ENCODE data around the gene ZDHHC13. TPM values are rescaled to one million over a fixed set of nuclear protein-coding genes. Genes with fewer than 3 reads are reported as not detected.

ZDHHC13 gene
- total and polyA plus RNA-seq, 10 of the 15 experiments (the other 5 are each of a cell fraction or from before 2014, with no cell fraction given), result 8.5 to 34.2 (median 20.4) TPM

GRCh38 chr11:19116276-19116970, 545 bp upstream of the ZDHHC13 start (continued):
- TF ChIP-seq PRDM15 (CRISPR knock-in tag; IDR thresholded peaks at IDR 0.05), result no peak
- TF ChIP-seq MEF2A (IDR thresholded peaks at IDR 0.05; ENCODE audit: insufficient read depth, low read depth, low read length), result no peak
- TF ChIP-seq RB1 (IDR thresholded peaks at IDR 0.05; ENCODE audit: borderline replicate concordance), result no peak
- no peak for TF ChIP-seq SP1 (IDR thresholded peaks at IDR 0.05; ENCODE audit: low read depth, low read length)
- no peak for TF ChIP-seq POLR2AphosphoS2 (IDR thresholded peaks at IDR 0.05; ENCODE audit: low read depth, low read length)
- TF ChIP-seq MTA2 (IDR thresholded peaks at IDR 0.05; ENCODE audit: low read depth), result peak; percentile 43; the same call in 1 of the 2 replicates
- no peak for TF ChIP-seq IKZF2 (IDR thresholded peaks at IDR 0.05)
- TF ChIP-seq CUX1 (IDR thresholded peaks at IDR 0.05; ENCODE audit: insufficient replicate concordance, low read depth, low read length), result no peak
- TF ChIP-seq HSF1 (IDR thresholded peaks at IDR 0.05; ENCODE audit: low read depth, low read length), result no peak
- no peak for TF ChIP-seq TCF3 (IDR thresholded peaks at IDR 0.05; ENCODE audit: borderline replicate concordance, insufficient read depth, low read depth, low read length)
- TF ChIP-seq, protein P1, sequence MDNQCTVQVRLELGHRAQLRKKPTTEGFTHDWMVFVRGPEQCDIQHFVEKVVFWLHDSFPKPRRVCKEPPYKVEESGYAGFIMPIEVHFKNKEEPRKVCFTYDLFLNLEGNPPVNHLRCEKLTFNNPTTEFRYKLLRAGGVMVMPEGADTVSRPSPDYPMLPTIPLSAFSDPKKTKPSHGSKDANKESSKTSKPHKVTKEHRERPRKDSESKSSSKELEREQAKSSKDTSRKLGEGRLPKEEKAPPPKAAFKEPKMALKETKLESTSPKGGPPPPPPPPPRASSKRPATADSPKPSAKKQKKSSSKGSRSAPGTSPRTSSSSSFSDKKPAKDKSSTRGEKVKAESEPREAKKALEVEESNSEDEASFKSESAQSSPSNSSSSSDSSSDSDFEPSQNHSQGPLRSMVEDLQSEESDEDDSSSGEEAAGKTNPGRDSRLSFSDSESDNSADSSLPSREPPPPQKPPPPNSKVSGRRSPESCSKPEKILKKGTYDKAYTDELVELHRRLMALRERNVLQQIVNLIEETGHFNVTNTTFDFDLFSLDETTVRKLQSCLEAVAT (IDR thresholded peaks at IDR 0.05), result no peak
- TF ChIP-seq SREBF1 (IDR thresholded peaks at IDR 0.05; ENCODE audit: low read length), result no peak
- no peak for TF ChIP-seq BMI1 (IDR thresholded peaks at IDR 0.05; ENCODE audit: borderline replicate concordance)
- TF ChIP-seq SUZ12 (IDR thresholded peaks at IDR 0.05; ENCODE audit: unreplicated experiment), result no peak
- TF ChIP-seq IKZF1 (conservative IDR thresholded peaks at IDR 0.05), result peak; percentile 34
